ENCODE results near the gene MC3R.

The MC3R gene

GRCh38 chr20:56257604-56258003 is 9.1 kb downstream of the MC3R start:
- no peak for DNase-seq

DNA sequence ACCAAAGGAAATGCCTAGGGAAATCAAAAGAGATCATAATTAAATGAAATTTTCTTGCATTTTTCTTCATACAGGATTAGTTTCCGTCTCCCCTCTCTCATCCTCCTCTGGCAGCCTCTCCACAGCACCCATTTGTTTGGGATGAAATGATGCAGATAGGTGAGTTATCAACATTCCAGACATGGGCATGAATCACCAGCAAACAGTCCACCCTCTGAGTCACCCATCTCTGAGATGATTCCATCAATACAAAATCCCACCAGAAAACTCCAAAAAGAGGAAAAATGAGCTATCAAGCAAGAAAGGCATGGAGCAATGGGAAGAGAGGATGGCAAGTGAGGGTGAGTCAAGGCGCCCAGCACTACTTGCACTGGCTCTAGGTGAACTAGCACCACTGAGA is 11.4 kb downstream of the MC3R start:
- DNase-seq: no peak

DNA sequence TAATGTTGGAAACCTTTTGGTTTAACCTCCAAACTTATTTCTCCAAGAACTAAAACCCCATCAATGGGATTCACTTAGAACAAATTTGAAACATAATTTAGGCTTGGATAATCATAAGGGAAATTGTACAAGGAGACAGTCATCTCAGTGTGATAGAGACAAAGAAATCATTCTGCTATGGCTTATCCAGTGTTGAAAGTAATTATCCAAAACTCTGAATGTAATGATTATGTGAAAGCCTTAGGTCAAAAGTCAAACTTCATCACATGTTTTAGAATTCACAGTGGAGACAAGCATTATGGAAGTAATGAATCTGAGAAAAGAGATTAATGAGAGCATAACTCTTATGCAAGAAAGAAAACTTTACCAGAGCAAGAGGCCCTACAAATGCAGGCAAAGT is 20.0 kb downstream of the MC3R start:
- no peak for DNase-seq

DNA sequence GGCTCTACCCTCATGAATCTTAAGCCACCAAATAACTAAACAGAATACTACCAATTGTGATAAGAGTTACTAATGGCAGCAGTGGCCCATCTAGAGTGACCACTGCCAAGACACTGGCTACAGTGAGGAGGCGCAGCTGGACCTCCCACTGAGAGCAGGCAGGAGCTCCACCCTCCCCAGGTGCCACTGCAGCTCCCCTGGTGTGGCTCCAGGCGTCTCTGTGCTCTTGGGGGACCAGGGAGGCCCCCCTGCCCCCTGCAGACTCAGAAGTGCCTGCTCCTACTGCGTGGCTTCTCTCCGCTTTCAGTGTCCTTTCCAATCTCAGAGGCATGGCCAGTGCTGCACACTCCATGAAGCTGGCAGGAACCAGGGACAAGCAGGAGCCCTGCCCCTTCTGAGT is 23.4 kb downstream of the MC3R start:
- no peak for DNase-seq

DNA sequence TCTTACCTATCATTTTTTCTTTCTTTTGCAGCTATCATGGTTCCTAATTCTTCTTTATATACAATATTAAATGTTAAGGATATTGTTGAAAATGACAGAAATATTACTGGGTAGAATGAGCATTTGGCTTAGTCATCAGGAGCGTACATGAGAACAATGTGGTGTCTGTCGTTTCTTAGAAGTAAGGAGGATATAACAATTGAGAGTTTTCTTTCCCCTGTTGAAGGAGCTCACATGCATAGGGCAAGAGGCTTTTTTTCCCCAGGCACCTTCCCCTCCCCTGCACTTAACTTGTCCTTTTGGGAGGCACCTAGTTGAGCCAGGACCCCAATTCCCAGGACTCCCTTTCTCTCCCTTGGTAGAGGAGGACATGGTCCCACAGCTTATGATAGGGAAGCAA is 25.0 kb downstream of the MC3R start:
- DNase-seq: no peak

GRCh38 chr20:56274156-56274555 is 25.6 kb downstream of the MC3R start:
- no peak for DNase-seq

DNA sequence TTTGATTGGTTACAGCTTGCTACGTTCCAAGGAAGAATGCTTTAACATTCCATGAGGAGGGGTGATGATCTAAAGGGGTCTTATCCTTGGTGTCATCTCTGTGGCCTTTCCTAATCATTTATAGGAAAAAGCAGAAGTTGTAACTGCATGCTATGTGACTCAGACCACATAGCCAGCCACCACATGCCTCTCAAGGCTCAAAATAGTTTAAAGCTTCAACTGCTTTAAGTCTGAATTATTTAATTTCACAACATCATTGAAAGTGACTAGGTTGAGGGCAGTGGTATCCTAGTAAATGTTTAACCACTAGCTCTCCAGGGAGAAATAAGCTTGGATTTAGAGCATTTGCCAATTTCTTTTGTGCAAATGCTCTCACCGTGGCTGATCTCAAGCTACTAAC is 29.7 kb downstream of the MC3R start:
- no peak for DNase-seq

DNA sequence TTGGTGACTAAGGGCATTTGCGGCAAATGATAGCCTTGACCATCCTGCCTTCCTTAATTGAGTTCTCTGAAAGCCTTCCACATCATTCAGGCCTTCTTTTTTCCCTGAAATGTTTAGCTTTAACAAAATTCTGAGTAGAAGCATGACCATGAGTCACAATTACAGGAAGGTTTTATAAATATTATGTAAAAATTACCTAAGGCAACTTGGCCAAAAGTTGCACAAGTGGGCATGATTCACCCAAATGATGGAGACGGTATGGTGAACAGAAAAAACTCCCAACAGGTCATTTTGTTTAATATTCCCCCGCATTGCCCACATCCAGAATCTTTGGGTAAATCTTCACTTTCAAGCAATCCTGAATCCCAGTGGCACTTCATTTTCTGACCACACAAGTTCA is 37.0 kb downstream of the MC3R start:
- DNase-seq: no peak

- DNase-seq: no peak
Observed at GRCh38 chr20:56289652-56290051, 41.1 kb downstream of the MC3R start.

DNA sequence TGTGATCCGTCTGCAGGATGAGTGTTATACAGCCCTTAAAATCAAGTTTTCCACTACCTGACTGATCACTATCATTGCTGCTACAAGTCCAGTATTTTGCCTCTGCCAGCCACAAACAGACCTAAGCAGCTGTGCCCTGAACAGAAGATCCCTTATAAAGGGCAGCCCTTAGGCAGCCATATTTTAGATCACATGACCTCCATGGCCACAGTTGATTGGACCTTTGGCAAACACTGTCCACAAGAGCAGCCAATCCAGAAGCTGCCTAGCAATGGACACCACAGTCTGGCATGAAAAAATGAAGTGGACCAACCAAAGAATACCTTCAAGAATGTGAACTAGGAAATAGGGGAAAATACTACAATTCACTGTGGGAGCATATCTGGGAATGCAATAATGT is 50.8 kb downstream of the MC3R start:
- no peak for DNase-seq

All from stimulated activated CD4-positive, alpha-beta T cell treated with anti-CD3 and anti-CD28 coated beads, Interleukin-2, amount 100 ng/mL, for 48 hours (primary cell).